Hepatocyte (in vitro differentiated cells): Measurements from ENCODE around the gene CCR9.

Experiments used
- EZH2 ChIP-seq: fragments of 200-600 bp; sonication (generic); IDR thresholded peaks from 2 replicates; pipeline ENCODE4 v1.6.1; 2016; ENCODE audit warnings: antibody characterized with exemption, mild to moderate bottlenecking, borderline replicate concordance
- TF ChIP-seq, protein P1 (sequence below): fragments of 200-600 bp; sonication (generic); IDR thresholded peaks from 2 replicates; pipeline ENCODE4 v1.5.1; 2016; ENCODE audit warnings: antibody characterized with exemption, mild to moderate bottlenecking; ENCODE audit not compliant: poor library complexity

DNA sequence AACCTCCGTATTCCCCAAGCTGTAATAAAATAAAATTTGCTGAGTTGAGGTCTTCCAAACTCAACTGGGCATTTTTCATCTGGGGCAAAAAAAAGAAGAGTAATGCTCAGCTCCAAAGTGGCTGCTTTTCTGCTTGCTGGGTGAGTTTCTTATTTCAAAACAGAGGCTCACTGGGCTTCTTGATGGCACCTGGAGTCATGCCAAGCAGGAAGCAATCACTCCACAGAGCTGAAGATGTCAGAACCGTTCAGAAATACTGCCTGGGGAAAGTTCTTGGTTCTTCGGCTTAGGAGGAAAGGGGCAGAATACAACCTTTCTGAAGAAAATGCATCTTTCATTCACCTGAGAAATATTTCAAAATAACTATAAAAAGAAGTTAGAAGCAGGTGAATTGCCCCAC, 4.1 kb downstream of the CCR9 start:
- TF ChIP-seq, protein P1, sequence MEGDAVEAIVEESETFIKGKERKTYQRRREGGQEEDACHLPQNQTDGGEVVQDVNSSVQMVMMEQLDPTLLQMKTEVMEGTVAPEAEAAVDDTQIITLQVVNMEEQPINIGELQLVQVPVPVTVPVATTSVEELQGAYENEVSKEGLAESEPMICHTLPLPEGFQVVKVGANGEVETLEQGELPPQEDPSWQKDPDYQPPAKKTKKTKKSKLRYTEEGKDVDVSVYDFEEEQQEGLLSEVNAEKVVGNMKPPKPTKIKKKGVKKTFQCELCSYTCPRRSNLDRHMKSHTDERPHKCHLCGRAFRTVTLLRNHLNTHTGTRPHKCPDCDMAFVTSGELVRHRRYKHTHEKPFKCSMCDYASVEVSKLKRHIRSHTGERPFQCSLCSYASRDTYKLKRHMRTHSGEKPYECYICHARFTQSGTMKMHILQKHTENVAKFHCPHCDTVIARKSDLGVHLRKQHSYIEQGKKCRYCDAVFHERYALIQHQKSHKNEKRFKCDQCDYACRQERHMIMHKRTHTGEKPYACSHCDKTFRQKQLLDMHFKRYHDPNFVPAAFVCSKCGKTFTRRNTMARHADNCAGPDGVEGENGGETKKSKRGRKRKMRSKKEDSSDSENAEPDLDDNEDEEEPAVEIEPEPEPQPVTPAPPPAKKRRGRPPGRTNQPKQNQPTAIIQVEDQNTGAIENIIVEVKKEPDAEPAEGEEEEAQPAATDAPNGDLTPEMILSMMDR = no peak
- no peak for TF ChIP-seq EZH2
